ENCODE results near the gene SPEN.
"Not testable (repeated sequence)": the region's sequence is repeated elsewhere in the genome, so short reads cannot be mapped to it uniquely, and the experiment has no call there.

SPEN gene

DNA sequence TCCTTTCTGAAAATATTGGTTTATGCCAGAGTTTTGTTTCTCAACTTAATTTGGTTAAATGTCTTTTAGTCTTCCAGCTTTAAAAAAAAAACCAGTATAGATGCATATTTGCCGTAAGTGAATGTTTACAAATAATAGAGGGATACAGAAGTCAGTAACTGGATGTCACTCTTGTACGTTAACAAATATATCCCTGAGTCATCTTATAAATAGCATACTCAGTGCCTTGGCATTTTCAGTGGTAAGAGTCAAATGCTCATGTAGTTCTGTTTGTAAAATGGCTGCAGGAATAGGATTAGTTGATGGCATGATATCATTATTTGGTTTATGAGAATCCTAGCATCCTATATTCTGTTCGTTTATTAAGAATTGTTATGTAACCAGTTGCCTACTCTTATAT lies 55.4 kb downstream of the SPEN start:
- DNase-seq = no peak

DNA sequence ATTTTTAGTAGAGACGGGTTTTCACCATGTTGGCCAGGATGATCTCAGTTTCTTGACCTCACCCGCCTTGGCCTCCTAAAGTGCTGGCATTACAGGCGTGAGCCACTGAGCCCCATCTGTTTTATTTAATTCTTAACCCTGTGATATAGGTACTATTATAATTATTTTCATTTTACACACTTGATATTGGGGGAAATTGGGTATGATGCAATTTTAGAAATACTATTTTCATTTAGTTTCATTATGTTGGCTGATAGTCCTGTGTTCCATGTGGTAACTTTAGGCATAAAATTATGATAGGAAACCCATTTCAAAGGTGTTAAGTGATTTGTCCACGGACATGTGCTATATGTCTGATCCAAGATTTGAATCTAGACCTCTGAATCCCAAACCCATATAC lies 61.1 kb downstream of the SPEN start:
- DNase-seq = no peak

DNA sequence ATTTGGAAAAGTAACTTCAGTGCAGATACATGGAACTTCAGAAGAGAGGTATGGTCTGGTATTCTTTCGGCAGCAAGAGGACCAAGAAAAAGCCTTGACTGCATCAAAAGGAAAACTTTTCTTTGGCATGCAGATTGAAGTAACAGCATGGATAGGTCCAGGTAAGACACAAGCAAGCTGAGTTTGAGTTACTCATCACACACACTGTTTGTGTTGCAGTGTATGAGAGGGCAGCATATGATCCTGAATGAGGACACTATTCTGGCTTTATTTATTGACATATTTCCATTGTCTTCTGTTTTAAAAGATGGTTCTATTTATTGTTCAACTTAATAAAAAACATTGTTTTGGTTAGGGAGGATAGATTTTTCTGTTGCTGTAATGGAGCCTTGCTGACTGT lies 63.6 kb downstream of the SPEN start:
- DNase-seq = no peak

DNA sequence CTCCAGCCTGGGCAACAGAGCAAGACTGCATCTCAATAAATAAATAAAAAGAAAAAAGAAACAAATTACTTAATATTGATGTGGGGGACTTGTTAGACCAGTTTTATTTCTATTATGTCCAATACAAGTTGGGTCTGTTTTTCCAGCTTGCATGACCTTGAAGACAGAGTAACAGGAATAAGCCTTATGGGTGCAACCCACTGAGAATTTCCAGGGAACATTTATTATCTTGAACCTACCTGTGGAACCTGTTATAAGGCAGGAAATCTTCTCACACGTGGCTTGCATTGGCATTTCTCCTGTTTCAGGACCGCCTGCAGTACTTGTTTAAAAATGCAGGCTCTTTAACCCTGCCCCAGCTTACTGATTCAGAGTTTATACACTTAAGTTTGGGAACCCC lies 64.4 kb downstream of the SPEN start:
- DNase-seq = no peak

DNA sequence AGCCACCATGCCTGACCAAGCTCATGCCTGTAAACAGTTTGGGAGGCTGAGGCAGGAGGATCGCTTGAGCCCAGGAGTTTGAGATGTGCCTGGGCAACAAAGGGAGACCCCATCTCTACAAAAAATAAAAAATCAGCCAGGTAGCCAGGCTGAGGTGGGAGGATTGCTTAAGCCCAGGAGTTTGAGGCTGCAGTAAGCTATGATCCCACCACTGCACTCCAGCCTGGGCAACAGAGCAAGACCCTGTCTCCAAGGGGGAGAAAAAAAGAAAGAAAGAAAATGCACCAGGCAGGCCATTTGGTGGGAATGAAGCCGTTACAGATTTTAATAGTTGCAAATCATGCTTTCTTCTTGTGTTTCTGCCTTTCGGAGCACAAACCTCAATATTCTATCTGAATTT lies 66.1 kb downstream of the SPEN start:
- not testable (repeated sequence) for DNase-seq

DNA sequence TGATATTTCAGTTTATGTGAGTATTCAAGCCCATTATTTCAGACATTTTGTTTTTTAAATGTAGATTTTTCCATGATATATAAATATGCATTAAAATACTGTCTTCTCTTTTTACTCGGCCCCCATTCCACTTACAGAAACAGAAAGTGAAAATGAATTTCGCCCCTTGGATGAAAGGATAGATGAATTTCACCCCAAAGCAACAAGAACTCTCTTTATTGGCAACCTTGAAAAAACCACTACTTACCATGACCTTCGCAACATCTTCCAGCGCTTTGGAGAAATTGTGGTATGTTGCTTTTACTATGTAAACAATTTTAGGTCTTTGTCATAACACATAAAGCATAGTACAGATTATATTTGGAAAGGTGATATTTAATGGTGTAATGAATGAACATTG lies 68.5 kb downstream of the SPEN start:
- DNase-seq = no peak

DNA sequence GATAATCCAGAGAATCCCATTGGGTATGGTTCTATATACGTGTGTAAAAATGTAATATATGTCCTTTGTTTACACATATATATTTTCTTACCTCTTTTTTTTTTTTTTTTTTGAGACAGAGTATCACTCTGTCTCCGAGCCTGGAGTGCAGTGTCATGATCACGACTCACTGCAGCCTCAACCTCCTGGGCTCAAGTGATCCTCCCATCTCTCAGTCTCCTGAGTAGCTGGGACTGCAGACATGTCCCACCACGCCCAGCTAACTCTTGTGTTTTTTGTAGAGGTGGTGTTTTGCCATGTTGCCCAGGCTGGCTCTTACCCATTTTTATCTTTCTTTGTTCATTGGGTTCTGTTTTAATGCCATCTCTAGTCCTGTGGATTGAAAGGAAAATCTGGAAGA lies 68.9 kb downstream of the SPEN start:
- no peak for DNase-seq

DNA sequence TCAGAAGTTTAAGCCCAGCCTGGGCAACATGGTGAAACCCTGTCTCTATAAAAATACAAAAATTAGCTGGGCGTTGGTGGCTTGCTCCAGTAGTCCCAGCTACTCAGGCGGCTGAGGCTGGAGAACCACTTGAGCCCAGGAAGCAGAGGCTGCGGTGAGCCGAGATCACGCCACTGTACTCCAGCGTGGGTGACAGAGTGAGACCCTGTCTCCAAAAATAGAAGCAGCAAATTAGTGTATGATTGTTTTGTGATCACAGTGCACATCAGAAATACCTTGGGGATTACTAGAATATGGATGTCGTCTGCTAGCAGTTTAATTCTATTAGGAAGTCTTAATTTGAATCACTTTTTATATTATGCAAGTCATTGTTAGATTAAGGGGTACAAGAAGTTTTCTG lies 69.4 kb downstream of the SPEN start:
- DNase-seq = no peak

DNA sequence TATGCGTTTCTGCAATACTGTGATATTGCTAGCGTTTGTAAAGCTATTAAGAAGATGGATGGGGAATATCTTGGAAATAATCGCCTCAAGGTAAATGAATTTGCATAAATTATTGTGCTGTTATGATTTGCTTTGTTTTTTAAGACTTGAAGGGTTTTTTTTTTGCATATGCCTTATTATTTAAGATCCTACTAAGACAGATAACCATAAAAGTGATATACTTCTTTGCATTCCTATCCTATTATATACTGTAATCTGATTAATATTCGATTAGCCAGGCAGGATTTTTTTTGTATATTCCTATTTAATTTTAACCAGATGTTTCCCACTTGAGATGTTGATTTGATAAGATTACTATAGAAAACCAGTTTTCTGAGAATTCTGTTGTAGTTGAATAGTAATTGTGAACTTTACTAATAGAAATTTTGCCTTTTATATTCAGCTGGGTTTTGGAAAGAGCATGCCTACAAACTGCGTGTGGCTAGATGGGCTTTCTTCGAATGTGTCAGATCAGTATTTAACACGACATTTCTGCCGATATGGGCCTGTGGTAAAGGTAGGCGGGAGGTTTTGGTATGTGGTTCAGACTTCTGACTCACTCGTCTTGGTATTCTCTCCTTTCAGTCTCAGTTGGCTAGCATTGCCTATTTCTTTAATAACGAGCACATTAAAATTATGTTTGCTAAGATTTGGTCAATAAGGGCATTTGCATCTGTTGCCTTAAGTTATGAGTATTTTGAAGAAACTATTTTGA lies 71.6 kb downstream of the SPEN start:
- no peak for DNase-seq

DNA sequence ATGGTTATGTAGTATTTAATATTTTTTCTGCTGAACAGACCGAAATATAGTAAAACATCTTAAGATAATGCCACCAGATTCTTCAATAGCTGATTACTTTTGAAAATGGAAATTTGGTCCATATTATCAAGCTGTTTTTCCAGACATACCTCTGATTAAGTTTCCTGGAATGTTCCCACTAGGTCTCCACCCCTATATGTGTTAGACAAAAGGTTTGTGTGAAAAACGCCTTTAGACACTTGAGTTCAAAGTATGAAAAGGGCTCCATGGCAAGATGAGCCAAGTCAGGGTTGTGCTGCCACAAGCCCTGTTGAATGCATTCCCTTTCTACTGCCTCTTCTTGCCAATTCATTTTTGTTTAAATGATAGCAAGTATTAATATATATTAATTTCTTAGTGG lies 75.7 kb downstream of the SPEN start:
- no peak for DNase-seq

DNA sequence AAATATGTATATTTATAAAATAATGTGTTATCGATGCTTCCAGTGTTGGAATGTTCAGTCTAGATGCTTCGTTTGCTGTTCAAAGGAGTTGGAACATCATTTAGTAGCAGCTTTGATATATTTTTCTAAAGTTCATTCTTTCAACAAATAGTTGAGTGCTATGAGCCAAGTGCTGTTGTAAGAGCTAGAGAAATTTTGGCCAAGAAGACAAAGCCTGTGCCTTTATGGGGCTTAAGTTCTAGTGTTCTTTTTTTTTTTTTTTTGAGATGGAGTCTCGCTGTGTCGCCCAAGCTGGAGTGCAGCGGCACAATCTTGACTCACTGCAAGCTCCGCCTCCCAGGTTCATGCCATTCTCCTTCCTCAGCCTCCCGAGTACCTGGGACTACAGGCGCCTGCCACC lies 78.9 kb downstream of the SPEN start:
- DNase-seq = not testable (repeated sequence)

DNA sequence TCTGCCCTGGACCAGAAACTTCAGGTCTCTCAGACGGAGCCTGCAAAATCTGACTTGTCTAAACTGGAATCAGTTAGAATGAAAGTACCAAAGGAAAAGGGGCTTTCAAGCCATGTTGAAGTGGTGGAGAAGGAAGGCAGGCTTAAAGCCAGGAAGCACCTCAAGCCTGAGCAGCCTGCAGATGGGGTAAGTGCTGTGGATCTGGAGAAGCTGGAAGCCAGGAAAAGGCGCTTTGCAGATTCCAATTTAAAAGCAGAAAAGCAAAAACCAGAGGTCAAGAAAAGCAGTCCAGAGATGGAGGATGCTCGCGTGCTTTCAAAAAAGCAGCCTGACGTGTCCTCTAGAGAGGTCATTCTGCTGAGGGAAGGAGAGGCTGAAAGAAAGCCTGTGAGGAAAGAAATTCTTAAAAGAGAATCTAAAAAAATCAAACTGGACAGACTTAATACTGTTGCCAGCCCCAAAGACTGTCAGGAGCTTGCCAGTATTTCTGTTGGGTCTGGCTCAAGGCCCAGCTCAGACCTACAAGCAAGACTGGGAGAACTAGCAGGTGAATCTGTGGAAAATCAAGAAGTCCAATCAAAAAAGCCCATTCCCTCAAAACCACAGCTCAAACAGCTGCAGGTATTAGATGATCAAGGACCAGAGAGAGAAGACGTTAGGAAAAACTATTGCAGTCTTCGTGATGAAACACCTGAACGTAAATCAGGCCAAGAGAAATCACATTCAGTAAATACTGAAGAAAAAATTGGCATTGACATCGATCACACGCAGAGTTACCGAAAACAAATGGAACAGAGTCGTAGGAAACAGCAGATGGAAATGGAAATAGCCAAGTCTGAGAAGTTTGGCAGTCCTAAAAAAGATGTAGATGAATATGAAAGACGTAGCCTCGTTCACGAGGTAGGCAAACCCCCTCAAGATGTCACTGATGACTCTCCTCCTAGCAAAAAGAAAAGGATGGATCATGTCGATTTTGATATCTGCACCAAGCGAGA lies 81.8 kb downstream of the SPEN start:
- no peak for DNase-seq

DNA sequence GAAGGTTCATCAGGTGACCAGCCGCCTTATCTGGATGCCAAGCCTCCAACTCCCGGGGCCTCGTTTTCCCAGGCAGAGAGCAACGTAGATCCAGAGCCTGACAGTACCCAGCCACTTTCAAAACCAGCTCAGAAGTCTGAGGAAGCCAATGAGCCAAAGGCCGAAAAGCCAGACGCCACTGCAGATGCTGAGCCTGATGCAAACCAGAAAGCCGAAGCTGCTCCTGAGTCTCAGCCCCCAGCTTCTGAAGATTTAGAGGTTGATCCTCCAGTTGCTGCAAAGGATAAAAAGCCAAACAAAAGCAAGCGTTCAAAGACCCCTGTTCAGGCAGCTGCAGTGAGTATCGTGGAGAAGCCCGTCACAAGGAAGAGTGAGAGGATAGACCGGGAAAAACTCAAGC lies 83.9 kb downstream of the SPEN start:
- DNase-seq = no peak

DNA sequence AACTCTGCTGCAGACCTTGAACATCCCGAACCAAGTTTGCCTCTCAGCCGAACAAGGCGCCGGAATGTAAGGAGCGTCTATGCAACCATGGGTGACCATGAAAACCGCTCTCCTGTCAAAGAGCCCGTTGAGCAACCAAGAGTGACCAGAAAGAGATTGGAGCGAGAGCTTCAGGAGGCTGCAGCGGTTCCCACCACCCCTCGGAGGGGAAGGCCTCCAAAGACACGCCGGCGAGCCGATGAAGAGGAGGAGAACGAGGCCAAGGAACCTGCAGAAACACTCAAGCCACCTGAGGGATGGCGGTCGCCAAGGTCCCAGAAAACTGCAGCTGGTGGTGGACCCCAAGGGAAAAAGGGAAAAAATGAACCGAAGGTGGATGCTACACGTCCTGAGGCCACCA lies 84.4 kb downstream of the SPEN start:
- no peak for DNase-seq

DNA sequence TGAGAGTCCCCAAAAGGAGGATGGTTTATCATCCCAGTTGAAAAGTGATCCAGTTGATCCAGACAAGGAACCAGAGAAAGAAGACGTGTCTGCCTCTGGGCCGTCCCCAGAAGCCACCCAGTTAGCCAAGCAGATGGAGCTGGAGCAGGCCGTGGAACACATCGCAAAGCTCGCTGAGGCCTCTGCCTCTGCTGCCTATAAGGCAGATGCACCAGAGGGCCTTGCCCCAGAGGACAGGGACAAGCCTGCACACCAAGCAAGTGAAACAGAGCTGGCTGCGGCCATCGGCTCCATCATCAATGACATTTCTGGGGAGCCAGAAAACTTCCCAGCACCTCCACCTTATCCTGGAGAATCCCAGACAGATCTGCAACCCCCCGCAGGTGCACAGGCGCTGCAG lies 85.1 kb downstream of the SPEN start:
- no peak for DNase-seq

DNA sequence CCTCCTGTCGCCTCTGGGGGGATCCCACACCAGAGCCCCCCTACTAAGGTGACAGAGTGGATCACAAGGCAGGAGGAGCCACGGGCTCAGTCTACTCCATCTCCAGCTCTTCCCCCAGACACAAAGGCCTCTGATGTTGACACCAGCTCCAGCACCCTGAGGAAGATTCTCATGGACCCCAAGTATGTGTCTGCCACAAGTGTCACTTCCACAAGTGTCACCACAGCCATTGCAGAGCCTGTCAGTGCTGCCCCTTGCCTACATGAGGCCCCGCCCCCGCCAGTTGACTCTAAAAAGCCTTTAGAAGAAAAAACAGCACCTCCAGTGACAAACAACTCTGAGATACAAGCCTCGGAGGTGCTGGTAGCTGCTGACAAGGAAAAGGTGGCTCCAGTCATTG lies 86.2 kb downstream of the SPEN start:
- DNase-seq = no peak

DNA sequence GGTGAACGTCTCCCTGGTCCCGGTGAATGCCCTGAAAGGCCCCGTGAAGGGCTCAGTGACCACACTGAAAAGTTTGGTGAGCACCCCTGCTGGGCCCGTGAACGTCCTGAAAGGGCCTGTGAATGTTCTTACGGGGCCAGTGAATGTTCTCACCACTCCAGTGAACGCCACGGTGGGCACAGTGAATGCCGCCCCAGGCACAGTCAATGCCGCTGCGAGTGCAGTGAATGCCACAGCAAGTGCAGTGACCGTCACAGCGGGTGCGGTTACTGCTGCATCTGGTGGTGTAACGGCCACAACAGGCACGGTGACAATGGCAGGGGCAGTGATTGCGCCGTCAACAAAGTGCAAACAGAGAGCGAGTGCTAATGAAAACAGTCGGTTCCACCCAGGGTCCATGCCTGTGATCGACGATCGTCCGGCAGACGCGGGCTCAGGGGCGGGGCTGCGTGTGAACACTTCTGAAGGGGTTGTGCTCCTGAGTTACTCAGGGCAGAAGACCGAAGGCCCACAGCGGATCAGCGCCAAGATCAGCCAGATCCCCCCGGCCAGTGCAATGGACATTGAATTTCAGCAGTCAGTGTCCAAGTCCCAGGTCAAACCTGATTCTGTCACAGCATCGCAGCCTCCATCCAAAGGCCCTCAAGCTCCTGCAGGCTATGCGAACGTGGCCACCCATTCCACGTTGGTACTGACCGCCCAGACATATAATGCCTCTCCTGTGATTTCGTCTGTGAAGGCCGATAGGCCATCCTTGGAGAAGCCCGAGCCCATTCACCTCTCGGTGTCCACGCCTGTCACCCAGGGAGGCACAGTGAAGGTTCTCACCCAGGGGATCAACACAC lies 86.9 kb downstream of the SPEN start:
- no peak for DNase-seq

DNA sequence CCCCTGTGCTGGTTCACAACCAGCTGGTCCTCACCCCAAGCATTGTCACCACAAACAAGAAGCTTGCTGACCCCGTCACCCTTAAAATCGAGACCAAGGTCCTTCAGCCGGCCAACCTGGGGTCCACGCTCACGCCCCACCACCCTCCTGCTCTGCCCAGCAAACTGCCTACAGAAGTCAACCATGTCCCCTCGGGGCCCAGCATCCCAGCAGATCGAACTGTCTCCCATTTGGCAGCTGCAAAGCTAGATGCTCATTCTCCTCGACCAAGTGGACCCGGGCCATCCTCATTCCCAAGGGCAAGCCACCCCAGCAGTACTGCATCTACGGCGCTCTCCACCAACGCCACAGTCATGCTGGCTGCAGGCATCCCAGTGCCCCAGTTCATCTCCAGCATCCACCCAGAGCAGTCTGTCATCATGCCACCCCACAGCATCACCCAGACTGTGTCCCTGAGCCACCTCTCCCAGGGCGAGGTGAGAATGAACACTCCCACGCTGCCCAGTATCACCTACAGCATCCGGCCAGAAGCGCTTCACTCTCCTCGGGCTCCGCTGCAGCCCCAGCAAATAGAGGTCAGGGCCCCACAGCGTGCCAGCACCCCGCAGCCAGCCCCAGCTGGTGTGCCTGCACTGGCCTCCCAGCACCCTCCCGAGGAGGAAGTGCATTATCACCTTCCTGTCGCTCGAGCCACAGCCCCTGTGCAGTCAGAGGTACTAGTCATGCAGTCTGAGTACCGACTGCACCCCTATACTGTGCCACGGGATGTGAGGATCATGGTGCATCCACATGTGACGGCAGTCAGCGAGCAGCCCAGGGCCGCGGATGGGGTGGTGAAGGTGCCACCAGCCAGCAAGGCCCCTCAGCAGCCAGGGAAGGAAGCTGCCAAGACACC lies 87.8 kb downstream of the SPEN start:
- no peak for DNase-seq

DNA sequence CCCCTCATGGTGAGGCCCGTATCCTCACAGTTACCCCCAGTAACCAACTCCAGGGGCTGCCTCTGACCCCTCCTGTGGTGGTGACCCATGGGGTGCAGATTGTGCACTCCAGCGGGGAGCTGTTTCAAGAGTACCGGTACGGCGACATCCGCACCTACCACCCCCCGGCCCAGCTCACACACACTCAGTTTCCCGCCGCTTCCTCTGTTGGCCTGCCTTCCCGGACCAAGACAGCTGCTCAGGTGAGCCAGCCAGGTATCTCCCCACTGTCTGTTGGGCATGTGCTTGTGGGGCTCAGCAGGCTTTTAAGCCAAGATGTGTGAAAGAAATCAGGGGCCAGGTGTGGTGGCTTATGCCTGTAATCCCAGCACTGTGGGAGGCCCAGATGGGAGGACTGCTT lies 88.5 kb downstream of the SPEN start:
- no peak for DNase-seq

DNA sequence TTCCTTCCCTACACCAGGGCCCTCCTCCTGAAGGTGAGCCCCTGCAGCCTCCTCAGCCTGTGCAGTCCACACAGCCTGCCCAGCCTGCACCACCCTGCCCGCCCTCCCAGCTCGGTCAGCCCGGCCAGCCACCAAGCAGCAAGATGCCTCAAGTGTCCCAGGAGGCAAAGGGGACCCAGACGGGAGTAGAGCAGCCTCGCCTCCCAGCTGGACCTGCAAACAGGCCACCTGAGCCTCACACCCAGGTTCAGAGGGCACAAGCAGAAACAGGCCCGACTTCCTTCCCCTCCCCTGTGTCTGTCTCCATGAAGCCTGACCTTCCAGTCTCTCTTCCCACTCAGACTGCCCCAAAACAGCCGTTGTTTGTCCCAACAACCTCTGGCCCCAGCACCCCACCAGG lies 89.6 kb downstream of the SPEN start:
- no peak for DNase-seq

DNA sequence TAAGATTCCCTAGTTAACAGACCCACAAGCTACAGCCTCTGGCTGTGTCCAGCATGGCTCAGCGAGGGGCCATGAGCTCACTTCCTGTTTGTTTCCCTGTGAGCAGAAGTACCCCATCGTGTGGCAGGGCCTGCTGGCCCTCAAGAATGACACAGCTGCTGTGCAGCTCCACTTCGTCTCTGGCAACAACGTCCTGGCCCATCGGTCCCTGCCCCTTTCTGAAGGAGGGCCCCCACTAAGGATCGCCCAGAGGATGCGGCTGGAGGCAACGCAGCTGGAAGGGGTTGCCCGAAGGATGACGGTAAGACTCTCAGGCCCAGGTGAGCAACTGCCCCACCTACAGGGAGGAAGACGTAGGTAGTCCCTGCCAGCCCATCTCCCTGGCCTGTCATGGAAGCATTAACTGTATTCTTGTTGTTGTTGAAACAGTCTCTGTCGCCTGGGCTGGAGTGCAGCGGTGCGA lies 90.2 kb downstream of the SPEN start:
- DNase-seq = no peak

DNA sequence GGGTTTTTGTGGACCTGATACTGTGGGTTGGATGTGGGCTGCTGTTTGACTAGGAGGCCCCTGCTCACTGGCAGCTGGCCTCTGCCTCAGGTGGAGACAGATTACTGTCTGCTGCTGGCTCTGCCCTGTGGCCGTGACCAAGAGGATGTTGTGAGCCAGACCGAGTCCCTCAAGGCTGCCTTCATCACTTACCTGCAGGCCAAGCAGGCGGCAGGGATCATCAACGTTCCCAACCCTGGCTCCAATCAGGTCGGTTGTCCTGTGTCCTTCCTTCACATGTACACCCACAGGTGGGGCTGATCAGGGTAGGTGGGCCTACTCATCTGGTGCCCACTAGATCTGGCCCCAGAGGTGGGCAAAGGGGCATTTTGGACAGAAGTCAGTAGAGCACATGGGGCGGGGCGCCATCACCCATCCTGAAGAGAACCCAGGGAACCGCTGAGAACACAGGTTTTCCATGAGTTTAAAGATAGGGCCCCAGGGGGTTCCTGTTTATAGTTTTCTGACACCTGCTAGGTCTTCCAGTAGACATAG lies 91.2 kb downstream of the SPEN start:
- DNase-seq = no peak
